H1 (cell line): ENCODE results near the gene WDR54. TPM values are rescaled to one million over a fixed set of nuclear protein-coding genes. Genes with fewer than 3 reads are reported as not detected.

Experiments
- KDM1A ChIP-seq: fragments of 200-600, 300-600 bp; sonication (generic); IDR thresholded peaks from 2 replicates; pipeline ENCODE4 v1.7.1; 2016; ENCODE audit warnings: mild to moderate bottlenecking, low read length, borderline replicate concordance
- POLR2A ChIP-seq, 2 experiments: IDR thresholded peaks; 1 replicate in 1 of 2; 2 replicates in 1 of 2; pipeline ENCODE4 v1.6.1; 2011; ENCODE audit warnings: low read depth in 2 of 2, low read length in 2 of 2, mild to moderate bottlenecking in 2 of 2; ENCODE audit errors: control extremely low read depth in 1 of 2
- SRF ChIP-seq: IDR thresholded peaks from 2 replicates; pipeline ENCODE4 v1.6.1; 2011; ENCODE audit warnings: mild to moderate bottlenecking, low read depth, low read length, moderate library complexity
- SUZ12 ChIP-seq: fragments of 200-600 bp; sonication (generic); IDR thresholded peaks from 2 replicates; pipeline ENCODE4 v1.6.1; 2012; ENCODE audit warnings: mild to moderate bottlenecking, inconsistent platforms, low read length, moderate library complexity, mixed read lengths
- TBP ChIP-seq: IDR thresholded peaks from 2 replicates; pipeline ENCODE4 v1.6.1; 2011; ENCODE audit warnings: low read depth, low read length, improper control_type of control experiment
- polyA plus RNA-seq, 7 experiments: library from polyadenylated mRNA; depleted of rRNA in 3 of 7; stranded (reverse) in 5 of 7; unstranded in 2 of 7; fragments of >200 nt in 5 of 7; fragments of 200-250 nt in 2 of 7; gene quantifications; 1 replicate in 5 of 7; 2 replicates in 1 of 7; 4 replicates in 1 of 7; pipeline versions ENCODE4 v1.2.1 to v1.2.3, GENCODE V29; 2011 to 2013; ENCODE audit warnings: missing spikeins in 2 of 7, mixed read lengths in 2 of 7
- total RNA-seq: library from RNA; stranded (reverse); fragmentation: NEBNext Ultra II Directional; extraction: Animal tissue kit (Norgen Biotek cat#: 25700); gene quantifications from 2 replicates; pipeline ENCODE4 v1.2.1, GENCODE V29; 2021

Gene WDR54
- total and polyA plus RNA-seq, 2 of the 8 experiments (the other 6 are each of a cell fraction or from before 2014, with no cell fraction given), result 41.6 to 125 TPM

DNA sequence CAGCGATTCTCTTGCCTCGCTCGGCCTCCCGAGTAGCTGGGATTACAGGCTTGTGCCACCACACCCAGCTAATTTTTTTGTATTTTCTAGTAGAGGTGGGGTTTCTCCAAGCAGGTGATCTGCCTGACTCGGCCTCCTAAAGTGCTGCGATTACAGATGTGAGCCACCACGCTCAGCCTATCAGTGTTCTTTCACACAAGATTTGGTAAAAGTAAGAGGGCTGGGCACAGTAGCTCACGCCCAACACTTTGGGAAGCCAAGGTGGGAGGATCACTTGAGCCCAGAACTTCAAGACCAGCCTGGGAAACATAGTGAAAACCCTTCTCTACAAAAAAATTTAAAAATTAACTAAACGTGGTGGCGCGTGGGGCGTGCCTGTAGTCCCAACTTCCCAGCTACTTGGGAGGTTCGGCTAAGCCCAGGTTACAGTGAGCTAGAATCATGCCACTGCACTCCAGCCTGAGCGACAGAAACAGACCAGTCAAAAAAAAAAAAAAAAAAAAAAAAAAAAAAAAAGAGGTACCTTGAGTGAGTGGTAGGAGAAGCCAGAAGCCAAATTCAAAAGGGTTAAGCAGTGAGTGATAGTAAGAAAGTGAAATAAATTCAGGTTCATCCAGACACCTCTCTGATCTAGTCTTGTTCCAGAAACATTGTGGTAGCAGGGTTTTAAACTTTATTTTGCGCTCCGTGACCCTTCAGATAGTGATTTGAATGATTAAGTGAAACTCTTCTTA, 50.0 kb downstream of the WDR54 start (continued):
- TF ChIP-seq TBP (no peak), KDM1A (no peak), SRF (no peak), SUZ12 (no peak), POLR2A (IDR thresholded peaks at IDR 0.05; ENCODE audit: control extremely low read depth in 1 of 2, low read depth in 2 of 2, low read length in 2 of 2) (no peak)
- TF ChIP-seq, all 59 proteins: peak for 0
